Measurements from ENCODE around the gene CTU1. TPM values are rescaled to one million over a fixed set of nuclear protein-coding genes. Genes with fewer than 3 reads are reported as not detected.

Gene CTU1
- total RNA-seq, 2 experiments from 2014 or later: 10.6 to 11.1 TPM

GRCh38 chr19:51127032-51127431 is 18.8 kb upstream of the CTU1 start:
- peaks cover 80% of the 10 kb centered on the region for H3K4me1 Mint-ChIP-seq (ENCODE audit: low read depth)
- intact Hi-C loops (cut with micrococcal nuclease): no loop called here
- H3K27ac Mint-ChIP-seq: no peak overlapping the region
- no peak overlapping the region for H3K4me3 Mint-ChIP-seq
- no peak for TF ChIP-seq CTCF (IDR thresholded peaks at IDR 0.05)
- ChIA-PET POLR2A (no interaction called here), CTCF (interaction anchor here (1.8 to 1.9 kb wide), 2 partner anchors 12 to 30 kb away, joined by 6 to 9 read pairs; no protein-coding TSS in a partner anchor)
- H3K36me3 Mint-ChIP-seq (ENCODE audit: low read depth): peaks cover 2% of the 10 kb centered on the region
- H3K9me3 Mint-ChIP-seq: no peaks in the 10 kb centered on the region
- DNase-seq (no peak), ATAC-seq (no peak)
- no peaks in the 10 kb centered on the region for H3K27me3 Mint-ChIP-seq

- POLR2A ChIA-PET: interaction anchor here (1.2 kb wide), 1 partner anchor 29 kb away, joined by 3 read pairs; no protein-coding TSS in a partner anchor
- CTCF ChIA-PET: interaction anchor here (1.3 kb wide), 1 partner anchor 134 kb away, joined by 4 read pairs; no protein-coding TSS in a partner anchor
- DNase-seq: no peak
- H3K4me3 Mint-ChIP-seq: no peak overlapping the region
- H3K27ac Mint-ChIP-seq: peak overlapping the region; percentile 88
- no peak for TF ChIP-seq CTCF (IDR thresholded peaks at IDR 0.05)
- H3K27me3 Mint-ChIP-seq: no peaks in the 10 kb centered on the region
- intact Hi-C loops (cut with micrococcal nuclease): no loop called here
- ATAC-seq: no peak
- peaks cover 78% of the 10 kb centered on the region for H3K4me1 Mint-ChIP-seq (ENCODE audit: low read depth)
- H3K36me3 Mint-ChIP-seq (ENCODE audit: low read depth): peaks cover 2% of the 10 kb centered on the region
- H3K9me3 Mint-ChIP-seq: no peaks in the 10 kb centered on the region
Observed at GRCh38 chr19:51125421-51126075, 17.3 kb upstream of the CTU1 start.

GRCh38 chr19:51124729-51125128 is 16.5 kb upstream of the CTU1 start, which contains the start of gene SIGLEC9:
SIGLEC9 (plus strand) TSS chr19:51124906; CDS start chr19:51124975, 69 bp downstream.
- intact Hi-C loops (cut with micrococcal nuclease): no loop called here
- peak within 1 kb of the TSS; percentile 88 for H3K27ac Mint-ChIP-seq
- ChIA-PET CTCF (interaction anchor here (1.2 to 1.4 kb wide), 3 partner anchors 10 to 135 kb away, joined by 3 to 4 read pairs (median 4); no protein-coding TSS in a partner anchor), POLR2A (interaction anchor here (1.0 to 1.2 kb wide), 2 partner anchors 11 to 28 kb away, joined by 3 read pairs; no protein-coding TSS in a partner anchor)
- DNase-seq (no peak), ATAC-seq (no peak)
- peak within 1 kb of the TSS; percentile 39 for H3K4me3 Mint-ChIP-seq
- no peaks in the 10 kb centered on the region for H3K9me3 Mint-ChIP-seq
- H3K27me3 Mint-ChIP-seq: no peaks in the 10 kb centered on the region
- H3K4me1 Mint-ChIP-seq (ENCODE audit: low read depth): peaks cover 71% of the 10 kb centered on the region
- no peak for TF ChIP-seq CTCF (IDR thresholded peaks at IDR 0.05)
- peaks cover 2% of the 10 kb centered on the region for H3K36me3 Mint-ChIP-seq (ENCODE audit: low read depth)

- Mint-ChIP-seq H3K36me3 (ENCODE audit: low read depth) (peaks cover 2% of the 10 kb centered on the region), H3K27me3 (no peaks in the 10 kb centered on the region), H3K4me3 (peak overlapping the region; percentile 39), H3K4me1 (ENCODE audit: low read depth) (peaks cover 68% of the 10 kb centered on the region), H3K27ac (peak overlapping the region; percentile 88), H3K9me3 (no peaks in the 10 kb centered on the region)
- TF ChIP-seq CTCF (IDR thresholded peaks at IDR 0.05): no peak
- ChIA-PET POLR2A (interaction anchor here (1.0 to 1.2 kb wide), 2 partner anchors 10 to 27 kb away, joined by 3 read pairs; no protein-coding TSS in a partner anchor), CTCF (interaction anchor here (1.2 to 1.4 kb wide), 3 partner anchors 11 to 135 kb away, joined by 3 to 4 read pairs (median 4); no protein-coding TSS in a partner anchor)
- intact Hi-C loops (cut with micrococcal nuclease): no loop called here
- DNase-seq: no peak
- no peak for ATAC-seq
Observed at GRCh38 chr19:51124216-51124615, 16.0 kb upstream of the CTU1 start.

- ChIA-PET CTCF (interaction anchor here (1.2 to 1.4 kb wide), 2 partner anchors 11 to 103 kb away, joined by 3 to 4 read pairs; no protein-coding TSS in a partner anchor), POLR2A (interaction anchor here (1.0 kb wide), 1 partner anchor 10 kb away, joined by 3 read pairs; no protein-coding TSS in a partner anchor)
- H3K36me3 Mint-ChIP-seq (ENCODE audit: low read depth): peaks cover 2% of the 10 kb centered on the region
- peak overlapping the region; percentile 39 for H3K4me3 Mint-ChIP-seq
- peaks cover 69% of the 10 kb centered on the region for H3K4me1 Mint-ChIP-seq (ENCODE audit: low read depth)
- no peaks in the 10 kb centered on the region for H3K27me3 Mint-ChIP-seq
- no peak for DNase-seq
- intact Hi-C loops (cut with micrococcal nuclease): no loop called here
- H3K27ac Mint-ChIP-seq: peak overlapping the region; percentile 88
- no peaks in the 10 kb centered on the region for H3K9me3 Mint-ChIP-seq
- no peak for ATAC-seq
- no peak for TF ChIP-seq CTCF (IDR thresholded peaks at IDR 0.05)
Observed at GRCh38 chr19:51123802-51124201, 15.6 kb upstream of the CTU1 start.
